Fibroblast of lung (primary cell): ENCODE results near the gene TBC1D9. TPM values are rescaled to one million over a fixed set of nuclear protein-coding genes. Genes with fewer than 3 reads are reported as not detected.

Experiments used
- DNase-seq, 2 donors: peaks; one replicate each; pipeline versions ENCODE4 v3.0.0 to v3.0.0-alpha.2; 2010; ENCODE audit warnings: low read depth in 2 of 2
- H2AFZ ChIP-seq: 2 replicates; pipeline ENCODE4 v1.5.1; 2012; ENCODE audit warnings: low read length, control low read depth, inconsistent platforms
- H3K27ac ChIP-seq: 2 replicates; pipeline ENCODE4 v1.5.1; 2011; ENCODE audit warnings: low read length, control low read depth; ENCODE audit not compliant: insufficient read depth
- H3K27me3 ChIP-seq: 2 replicates; pipeline ENCODE4 v1.5.1; 2011; ENCODE audit warnings: mild to moderate bottlenecking, low read length; ENCODE audit not compliant: control insufficient read depth, insufficient read depth
- H3K36me3 ChIP-seq: 2 replicates; pipeline ENCODE4 v1.5.1; 2011; ENCODE audit warnings: low read length; ENCODE audit not compliant: control insufficient read depth, insufficient read depth
- H3K4me1 ChIP-seq: 2 replicates; pipeline ENCODE4 v1.5.1; 2011; ENCODE audit warnings: low read length; ENCODE audit not compliant: control insufficient read depth, insufficient read depth; ENCODE audit errors: extremely low read depth
- H3K4me2 ChIP-seq: 2 replicates; pipeline ENCODE4 v1.5.1; 2011; ENCODE audit warnings: low read length, control low read depth; ENCODE audit not compliant: insufficient read depth; ENCODE audit errors: extremely low read depth
- H3K4me3 ChIP-seq, 4 experiments: fragments of 200-600 bp in 1 of 4; sonication (generic) in 1 of 4; replicated peaks in 1 of 4; 2 replicates each; pipeline ENCODE4 v1.5.1; 2011 to 2016; ENCODE audit warnings: low read length in 4 of 4, low read depth in 3 of 4, mild to moderate bottlenecking in 3 of 4, control low read depth in 2 of 4, inconsistent platforms in 1 of 4, mixed read lengths in 1 of 4; ENCODE audit not compliant: insufficient read depth in 1 of 4; ENCODE audit errors: control extremely low read depth in 1 of 4
- H3K79me2 ChIP-seq: 2 replicates; pipeline ENCODE4 v1.5.1; 2012; ENCODE audit warnings: mild to moderate bottlenecking, low read length, inconsistent platforms; ENCODE audit not compliant: control insufficient read depth, insufficient read depth
- H3K9ac ChIP-seq: 2 replicates; pipeline ENCODE4 v1.5.1; 2011; ENCODE audit warnings: mild to moderate bottlenecking, low read length, control low read depth; ENCODE audit not compliant: insufficient read depth
- H3K9me3 ChIP-seq: 2 replicates; pipeline ENCODE4 v1.5.1; 2012; ENCODE audit warnings: low read depth, low read length; ENCODE audit not compliant: control insufficient read depth, insufficient read depth
- H4K20me1 ChIP-seq: 2 replicates; pipeline ENCODE4 v1.5.1; 2011; ENCODE audit warnings: low read length; ENCODE audit not compliant: control insufficient read depth, insufficient read depth; ENCODE audit errors: extremely low read depth
- EZH2 ChIP-seq: IDR thresholded peaks from 2 replicates; pipeline ENCODE4 v1.5.1; 2012; ENCODE audit warnings: low read length, control low read depth, mild to moderate bottlenecking; ENCODE audit errors: missing control alignments
- polyA plus RNA-seq, 2 donors: library from polyadenylated mRNA; depleted of rRNA in 1 of 2; stranded (reverse) in 1 of 2; unstranded in 1 of 2; fragments of >200 nt; gene quantifications; 2 replicates each; pipeline ENCODE4 v1.2.1, GENCODE V29; 2011 to 2012; ENCODE audit warnings: missing spikeins in 1 of 2
- total RNA-seq: library from RNA; depleted of rRNA; stranded (reverse); fragments of >200 nt; gene quantifications from 2 replicates; pipeline ENCODE4 v1.2.1, GENCODE V29; 2014
- TF ChIP-seq, protein P1 (sequence below), 2 donors: IDR thresholded peaks in 1 of 2; conservative IDR thresholded peaks in 1 of 2; 1 replicate in 1 of 2; 2 replicates in 1 of 2; pipeline ENCODE4 v1.5.1; 2011 to 2012; ENCODE audit warnings: low read length in 2 of 2, control low read depth in 1 of 2, inconsistent platforms in 1 of 2, low read depth in 1 of 2, mild to moderate bottlenecking in 1 of 2

The TBC1D9 gene
- total and polyA plus RNA-seq, 2 donors (not counting 1 experiment from before 2014, with no cell fraction given), result 18.6 to 36.3 TPM

DNA sequence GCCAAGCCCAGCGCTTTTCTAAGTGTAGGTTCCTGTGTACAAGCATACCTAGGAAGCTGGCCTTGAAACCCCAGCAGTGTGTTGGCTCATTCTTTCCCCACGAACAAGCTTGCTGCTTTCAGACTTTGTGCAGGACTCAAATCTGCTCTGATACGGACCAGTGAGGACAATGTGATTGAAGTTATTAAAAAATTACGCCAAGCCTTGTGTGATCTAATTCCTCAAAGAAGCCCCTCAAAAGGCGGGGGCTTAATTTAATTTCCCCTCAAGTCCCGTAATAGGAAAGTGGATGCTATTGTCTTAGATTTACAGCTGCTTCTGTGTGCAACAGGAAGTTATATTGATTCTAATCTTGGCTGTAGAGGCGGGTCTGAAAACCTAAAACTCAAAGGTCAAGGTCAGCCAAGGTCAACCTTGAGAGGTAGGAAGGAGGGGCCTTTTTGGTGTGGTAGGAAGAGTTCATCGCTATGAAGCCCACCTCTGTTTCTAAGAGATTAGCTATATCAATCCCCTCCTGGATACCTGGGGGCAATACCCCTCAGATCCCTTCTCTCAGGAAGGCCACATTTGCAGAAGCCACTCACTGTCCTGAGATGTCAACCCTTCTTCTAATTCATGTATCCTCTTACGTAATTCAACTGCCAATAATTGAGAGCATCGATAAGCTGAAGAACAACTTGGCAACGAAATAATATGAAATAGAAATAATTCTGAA lies 45.1 kb downstream of the TBC1D9 start:
- Histone ChIP-seq H3K27ac (no peak overlapping the region), H2AFZ (no peak overlapping the region), H3K4me3 (no peak overlapping the region), H3K4me1 (no peaks in the 10 kb centered on the region), H3K4me2 (no peak overlapping the region), H4K20me1 (no peaks in the 10 kb centered on the region), H3K79me2 (no peaks in the 10 kb centered on the region), H3K27me3 (no peaks in the 10 kb centered on the region), H3K9me3 (no peaks in the 10 kb centered on the region), H3K36me3 (no peaks in the 10 kb centered on the region), H3K9ac (no peak overlapping the region)
- DNase-seq, result no peak
- no peak for TF ChIP-seq EZH2
- TF ChIP-seq, protein P1, sequence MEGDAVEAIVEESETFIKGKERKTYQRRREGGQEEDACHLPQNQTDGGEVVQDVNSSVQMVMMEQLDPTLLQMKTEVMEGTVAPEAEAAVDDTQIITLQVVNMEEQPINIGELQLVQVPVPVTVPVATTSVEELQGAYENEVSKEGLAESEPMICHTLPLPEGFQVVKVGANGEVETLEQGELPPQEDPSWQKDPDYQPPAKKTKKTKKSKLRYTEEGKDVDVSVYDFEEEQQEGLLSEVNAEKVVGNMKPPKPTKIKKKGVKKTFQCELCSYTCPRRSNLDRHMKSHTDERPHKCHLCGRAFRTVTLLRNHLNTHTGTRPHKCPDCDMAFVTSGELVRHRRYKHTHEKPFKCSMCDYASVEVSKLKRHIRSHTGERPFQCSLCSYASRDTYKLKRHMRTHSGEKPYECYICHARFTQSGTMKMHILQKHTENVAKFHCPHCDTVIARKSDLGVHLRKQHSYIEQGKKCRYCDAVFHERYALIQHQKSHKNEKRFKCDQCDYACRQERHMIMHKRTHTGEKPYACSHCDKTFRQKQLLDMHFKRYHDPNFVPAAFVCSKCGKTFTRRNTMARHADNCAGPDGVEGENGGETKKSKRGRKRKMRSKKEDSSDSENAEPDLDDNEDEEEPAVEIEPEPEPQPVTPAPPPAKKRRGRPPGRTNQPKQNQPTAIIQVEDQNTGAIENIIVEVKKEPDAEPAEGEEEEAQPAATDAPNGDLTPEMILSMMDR (conservative IDR thresholded peaks at IDR 0.05 in 1 of 2, IDR thresholded peaks at IDR 0.05 in 1 of 2; ENCODE audit: low read depth in 1 of 2, low read length in 2 of 2), result no peak

DNA sequence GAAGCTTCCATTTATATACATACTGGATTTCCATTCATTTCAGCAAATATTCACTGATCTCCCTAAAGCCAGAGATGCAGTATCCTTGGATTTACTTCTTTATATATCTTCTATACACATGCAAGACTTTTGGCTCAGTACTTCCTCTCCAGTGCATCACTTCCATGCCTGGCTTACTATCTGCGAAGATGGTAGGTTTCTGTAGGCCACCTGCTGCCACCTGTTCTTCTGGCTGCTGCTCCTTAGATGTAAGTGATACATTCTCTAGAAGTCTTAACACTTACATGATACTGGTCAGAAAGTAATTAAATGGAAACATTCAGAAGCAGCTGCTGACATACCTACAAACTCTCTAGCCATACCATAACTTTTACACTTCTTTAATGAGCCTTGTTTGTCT lies 48.9 kb downstream of the TBC1D9 start:
- no peaks in the 10 kb centered on the region for H4K20me1 ChIP-seq
- TF ChIP-seq EZH2, result no peak
- TF ChIP-seq, protein P1 (conservative IDR thresholded peaks at IDR 0.05 in 1 of 2, IDR thresholded peaks at IDR 0.05 in 1 of 2; ENCODE audit: low read depth in 1 of 2, low read length in 2 of 2), result no peak
- H3K79me2 ChIP-seq, result no peaks in the 10 kb centered on the region
- H3K27ac ChIP-seq, result no peak overlapping the region
- H2AFZ ChIP-seq, result no peak overlapping the region
- H3K27me3 ChIP-seq, result no peaks in the 10 kb centered on the region
- no peak overlapping the region for H3K4me2 ChIP-seq
- DNase-seq, result no peak
- no peaks in the 10 kb centered on the region for H3K4me1 ChIP-seq
- no peak overlapping the region for H3K9ac ChIP-seq
- H3K4me3 ChIP-seq, result no peak overlapping the region
- H3K36me3 ChIP-seq, result no peaks in the 10 kb centered on the region
- no peaks in the 10 kb centered on the region for H3K9me3 ChIP-seq

DNA sequence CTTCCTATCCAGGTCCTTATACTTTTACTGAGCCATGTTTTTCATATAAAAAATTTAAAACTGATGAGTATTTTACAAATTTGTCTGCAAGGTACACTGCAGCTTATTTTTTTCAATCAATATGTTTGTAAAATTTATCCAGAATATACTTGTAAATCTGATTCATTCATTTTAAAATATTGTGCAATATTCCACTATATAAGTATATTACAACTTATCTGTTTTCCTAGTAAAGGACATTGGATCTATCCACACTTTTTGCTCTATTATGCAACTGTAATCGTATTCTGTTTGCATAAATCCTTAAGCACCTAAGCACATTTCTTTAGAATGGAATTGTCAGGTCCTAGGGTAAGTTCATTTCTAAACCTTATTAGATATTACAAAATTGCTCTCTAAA lies 49.5 kb downstream of the TBC1D9 start:
- no peak for TF ChIP-seq EZH2
- TF ChIP-seq, protein P1 (conservative IDR thresholded peaks at IDR 0.05 in 1 of 2, IDR thresholded peaks at IDR 0.05 in 1 of 2; ENCODE audit: low read depth in 1 of 2, low read length in 2 of 2), result no peak
- Histone ChIP-seq H3K4me1 (no peaks in the 10 kb centered on the region), H2AFZ (no peak overlapping the region)

More for the DNA sequence above, 49.5 kb downstream of the TBC1D9 start:
- Histone ChIP-seq H3K79me2 (no peaks in the 10 kb centered on the region), H3K9ac (no peak overlapping the region), H3K27me3 (no peaks in the 10 kb centered on the region), H3K9me3 (no peaks in the 10 kb centered on the region), H3K36me3 (no peaks in the 10 kb centered on the region), H3K4me3 (no peak overlapping the region), H3K27ac (no peak overlapping the region), H3K4me2 (no peak overlapping the region), H4K20me1 (no peaks in the 10 kb centered on the region)
- no peak for DNase-seq
